GM19025 (cell line): ENCODE measurements around the gene KIAA2012.
A peak's percentile ranks its signal among the peaks of the same experiment; 100 is the strongest.
"Not testable (repeated sequence)": the region's sequence is repeated elsewhere in the genome, so short reads cannot be mapped to it uniquely, and the experiment has no call there.

Experiments
- ATAC-seq: cut with Tn5 transposase; IDR thresholded peaks from one replicate; pipeline ENCODE4 v1.9.1; 2021; ENCODE audit warnings: mild to moderate bottlenecking, low read depth, moderate library complexity; ENCODE audit not compliant: unreplicated experiment

The KIAA2012 gene

GRCh38 chr2:202178346-202178958 lies 105.4 kb downstream of the KIAA2012 start:
- ATAC-seq, result no peak

GRCh38 chr2:202184557-202184956 lies 111.5 kb downstream of the KIAA2012 start:
- ATAC-seq, result no peak

GRCh38 chr2:202185156-202185555 lies 112.1 kb downstream of the KIAA2012 start:
- ATAC-seq, result no peak

GRCh38 chr2:202186641-202187202 lies 113.7 kb downstream of the KIAA2012 start:
- ATAC-seq, result no peak

- ATAC-seq, result no peak
These were observed 114.5 kb downstream of the KIAA2012 start for GRCh38 chr2:202187570-202187969.

- ATAC-seq, result no peak
These were observed 120.2 kb downstream of the KIAA2012 start for GRCh38 chr2:202193305-202193704.

- ATAC-seq, result no peak
These were observed 120.9 kb downstream of the KIAA2012 start for GRCh38 chr2:202193881-202194353.

- ATAC-seq, result no peak
These were observed 121.4 kb downstream of the KIAA2012 start for GRCh38 chr2:202194418-202194817.

- no peak for ATAC-seq
These were observed 123.7 kb downstream of the KIAA2012 start for GRCh38 chr2:202196727-202197126.

- ATAC-seq, result no peak
These were observed 128.4 kb downstream of the KIAA2012 start for GRCh38 chr2:202201220-202202160.

GRCh38 chr2:202203348-202203747 lies 130.3 kb downstream of the KIAA2012 start:
- ATAC-seq, result no peak

- no peak for ATAC-seq
These were observed 131.8 kb downstream of the KIAA2012 start for GRCh38 chr2:202204855-202205254.

- no peak for ATAC-seq
These were observed 135.5 kb downstream of the KIAA2012 start for GRCh38 chr2:202208526-202208925.

GRCh38 chr2:202215179-202215578 lies 142.1 kb downstream of the KIAA2012 start:
- no peak for ATAC-seq

- no peak for ATAC-seq
These were observed 148.8 kb downstream of the KIAA2012 start for GRCh38 chr2:202221873-202222272.

- peak; percentile 33 for ATAC-seq
These were observed 164.8 kb downstream of the KIAA2012 start for GRCh38 chr2:202237787-202238233.

- ATAC-seq, result peak; percentile 98
These were observed 165.5 kb downstream of the KIAA2012 start, which contains the start of gene SUMO1 for GRCh38 chr2:202238234-202239197. TSS of gene SUMO1 (minus strand) at chr2:202238597. CDS start at chr2:202238451, 146 bp downstream.

GRCh38 chr2:202247710-202248109 lies 174.7 kb downstream of the KIAA2012 start:
- ATAC-seq, result not testable (repeated sequence)

GRCh38 chr2:202249521-202250253 lies 176.6 kb downstream of the KIAA2012 start:
- ATAC-seq, result no peak
